ENCODE measurements around the gene CCL4L2.
"Not testable (repeated sequence)": the region's sequence is repeated elsewhere in the genome, so short reads cannot be mapped to it uniquely, and the experiment has no call there.

Gene CCL4L2

GRCh38 chr17:36213695-36214094, 2.8 kb downstream of the CCL4L2 start:
- in situ Hi-C loops (cut with HindIII; ENCODE audit: low sequenced_read_pairs): no loop called here
- no peak for TF ChIP-seq CTCF (IDR thresholded peaks at IDR 0.05; ENCODE audit: low read depth, low read length)
- no peak for DNase-seq (ENCODE audit: low read depth, low spot score)
- H3K4me3 ChIP-seq (ENCODE audit: low read depth, low read length): no peak overlapping the region

GRCh38 chr17:36214918-36215317, 4.1 kb downstream of the CCL4L2 start:
- in situ Hi-C loops (cut with HindIII; ENCODE audit: low sequenced_read_pairs): no loop called here
- no peak overlapping the region for H3K4me3 ChIP-seq (ENCODE audit: low read depth, low read length)

GRCh38 chr17:36215406-36216308, 4.8 kb downstream of the CCL4L2 start:
- in situ Hi-C loops (cut with HindIII; ENCODE audit: low sequenced_read_pairs); DNase-seq (ENCODE audit: low read depth, low spot score): not testable (repeated sequence)

More at GRCh38 chr17:36214918-36215317, 4.1 kb downstream of the CCL4L2 start:
- DNase-seq (ENCODE audit: low read depth, low spot score): no peak
- TF ChIP-seq CTCF (IDR thresholded peaks at IDR 0.05; ENCODE audit: low read depth, low read length): no peak

GRCh38 chr17:36219556-36219955, 8.7 kb downstream of the CCL4L2 start:
- in situ Hi-C loops (cut with HindIII; ENCODE audit: low sequenced_read_pairs); H3K4me3 ChIP-seq (ENCODE audit: low read depth, low read length); DNase-seq (ENCODE audit: low read depth, low spot score): not testable (repeated sequence)

More at GRCh38 chr17:36215406-36216308, 4.8 kb downstream of the CCL4L2 start:
- H3K4me3 ChIP-seq (ENCODE audit: low read depth, low read length): not testable (repeated sequence)

- DNase-seq (ENCODE audit: low read depth, low spot score); in situ Hi-C loops (cut with HindIII; ENCODE audit: low sequenced_read_pairs); H3K4me3 ChIP-seq (ENCODE audit: low read depth, low read length): not testable (repeated sequence)
These were observed 10.1 kb downstream of the CCL4L2 start for GRCh38 chr17:36220737-36221580.

GRCh38 chr17:36221581-36222100, 10.8 kb downstream of the CCL4L2 start:
- DNase-seq (ENCODE audit: low read depth, low spot score); H3K4me3 ChIP-seq (ENCODE audit: low read depth, low read length); in situ Hi-C loops (cut with HindIII; ENCODE audit: low sequenced_read_pairs): not testable (repeated sequence)

GRCh38 chr17:36222967-36223366, 12.1 kb downstream of the CCL4L2 start:
- H3K4me3 ChIP-seq (ENCODE audit: low read depth, low read length); in situ Hi-C loops (cut with HindIII; ENCODE audit: low sequenced_read_pairs); DNase-seq (ENCODE audit: low read depth, low spot score): not testable (repeated sequence)

GRCh38 chr17:36229644-36230043, 18.8 kb downstream of the CCL4L2 start:
- DNase-seq (ENCODE audit: low read depth, low spot score); in situ Hi-C loops (cut with HindIII; ENCODE audit: low sequenced_read_pairs); H3K4me3 ChIP-seq (ENCODE audit: low read depth, low read length): not testable (repeated sequence)

- H3K4me3 ChIP-seq (ENCODE audit: low read depth, low read length); in situ Hi-C loops (cut with HindIII; ENCODE audit: low sequenced_read_pairs); DNase-seq (ENCODE audit: low read depth, low spot score): not testable (repeated sequence)
These were observed 31.2 kb downstream of the CCL4L2 start for GRCh38 chr17:36242046-36242445.
